Natural killer cell treated with Interleukin-12 subunit alpha and Interleukin-12 subunit beta and Interleukin-15 and Interleukin-18, amount 100 ng/mL, for 72 hours (primary cell): ENCODE results near the gene GRM4. TPM values are rescaled to one million over a fixed set of nuclear protein-coding genes. Genes with fewer than 3 reads are reported as not detected.

Experiments
- ATAC-seq, 2 donors: fragments of 150-1000 bp; cut with Tn5 transposase in 1 of 2; sonication (Bioruptor Pico), chemical (Tn5 transposase) in 1 of 2; 2 replicates each; pipeline ENCODE4 v1.10.0; 2021
- DNase-seq: peaks from one replicate; pipeline ENCODE4 v3.0.0; 2022; ENCODE audit warnings: low spot score
- H3K27ac Mint-ChIP-seq, 2 donors: 1 replicate in 1 of 2; 2 replicates in 1 of 2; pipeline ENCODE4 v1.8.0; 2022; ENCODE audit warnings: mixed read lengths in 2 of 2, mild to moderate bottlenecking in 1 of 2, moderate library complexity in 1 of 2
- H3K27me3 Mint-ChIP-seq, 2 donors: 1 replicate in 1 of 2; 2 replicates in 1 of 2; pipeline ENCODE4 v1.8.0; 2022; ENCODE audit warnings: mixed read lengths in 2 of 2
- H3K36me3 Mint-ChIP-seq: one replicate; pipeline ENCODE4 v1.8.0; 2022; ENCODE audit warnings: mixed read lengths
- H3K4me1 Mint-ChIP-seq, 2 donors: 1 replicate in 1 of 2; 2 replicates in 1 of 2; pipeline ENCODE4 v1.8.0; 2022; ENCODE audit warnings: low read depth in 2 of 2, mixed read lengths in 2 of 2, mild to moderate bottlenecking in 1 of 2
- H3K4me3 Mint-ChIP-seq: one replicate; pipeline ENCODE4 v1.8.0; 2022; ENCODE audit warnings: mixed read lengths
- H3K9me3 Mint-ChIP-seq: 2 replicates; pipeline ENCODE4 v1.8.0; 2022; ENCODE audit warnings: mixed read lengths
- total RNA-seq, 2 donors: library from RNA; stranded (reverse); gene quantifications; one replicate each; pipeline ENCODE4 v1.2.3, GENCODE V29; 2022

Gene GRM4
- total RNA-seq, 2 donors from 2014 or later = not detected

DNA sequence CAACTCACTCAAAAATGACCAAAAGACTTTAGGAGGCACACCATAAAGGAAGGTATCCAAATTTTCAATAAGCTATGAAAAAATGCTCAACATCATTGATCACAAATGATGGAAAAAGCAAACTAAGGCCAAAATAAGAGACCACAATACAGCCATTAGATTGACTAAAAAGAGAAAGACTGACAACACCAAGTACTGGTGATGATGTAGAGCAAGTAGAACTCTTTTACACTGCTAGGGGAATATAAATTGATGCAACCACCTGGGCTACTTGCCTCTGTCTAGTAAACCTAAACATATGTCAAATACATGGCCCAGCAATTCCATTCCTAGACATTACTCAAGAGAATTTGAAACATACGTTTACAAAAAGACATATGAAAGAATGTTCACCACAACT, 148.6 kb downstream of the GRM4 start:
- ATAC-seq (no peak), DNase-seq (no peak)
- peaks cover 5% of the 10 kb centered on the region for H3K36me3 Mint-ChIP-seq
- no peaks in the 10 kb centered on the region for H3K9me3 Mint-ChIP-seq
- H3K27ac Mint-ChIP-seq = no peak overlapping the region
- no peaks in the 10 kb centered on the region for H3K4me1 Mint-ChIP-seq
- peaks cover 37% of the 10 kb centered on the region in 2 donors for H3K27me3 Mint-ChIP-seq
- no peak overlapping the region for H3K4me3 Mint-ChIP-seq

DNA sequence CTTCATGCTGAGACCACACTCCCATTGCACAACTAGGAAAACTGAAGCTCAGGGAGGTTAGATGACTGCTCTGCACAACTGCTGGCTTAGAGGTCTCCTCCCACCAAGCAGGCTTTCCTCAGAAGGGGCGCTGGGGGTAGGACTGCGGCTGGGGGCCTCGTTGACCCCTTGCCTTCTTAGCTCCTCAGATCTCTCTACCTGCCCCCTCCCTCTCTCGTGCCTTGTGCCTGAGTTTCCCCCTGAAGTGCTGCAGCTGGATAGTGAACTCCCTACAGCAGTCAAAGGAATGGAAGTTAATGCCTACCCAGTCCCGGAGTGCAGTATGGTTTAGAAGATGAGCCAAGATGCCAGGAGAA, 149.8 kb downstream of the GRM4 start:
- Mint-ChIP-seq H3K4me3 (no peak overlapping the region), H3K27me3 (peaks cover 37% of the 10 kb centered on the region in 2 donors), H3K36me3 (peaks cover 5% of the 10 kb centered on the region), H3K9me3 (no peaks in the 10 kb centered on the region), H3K27ac (no peak overlapping the region), H3K4me1 (no peaks in the 10 kb centered on the region)
- DNase-seq (peak; percentile 3), ATAC-seq (no peak)

DNA sequence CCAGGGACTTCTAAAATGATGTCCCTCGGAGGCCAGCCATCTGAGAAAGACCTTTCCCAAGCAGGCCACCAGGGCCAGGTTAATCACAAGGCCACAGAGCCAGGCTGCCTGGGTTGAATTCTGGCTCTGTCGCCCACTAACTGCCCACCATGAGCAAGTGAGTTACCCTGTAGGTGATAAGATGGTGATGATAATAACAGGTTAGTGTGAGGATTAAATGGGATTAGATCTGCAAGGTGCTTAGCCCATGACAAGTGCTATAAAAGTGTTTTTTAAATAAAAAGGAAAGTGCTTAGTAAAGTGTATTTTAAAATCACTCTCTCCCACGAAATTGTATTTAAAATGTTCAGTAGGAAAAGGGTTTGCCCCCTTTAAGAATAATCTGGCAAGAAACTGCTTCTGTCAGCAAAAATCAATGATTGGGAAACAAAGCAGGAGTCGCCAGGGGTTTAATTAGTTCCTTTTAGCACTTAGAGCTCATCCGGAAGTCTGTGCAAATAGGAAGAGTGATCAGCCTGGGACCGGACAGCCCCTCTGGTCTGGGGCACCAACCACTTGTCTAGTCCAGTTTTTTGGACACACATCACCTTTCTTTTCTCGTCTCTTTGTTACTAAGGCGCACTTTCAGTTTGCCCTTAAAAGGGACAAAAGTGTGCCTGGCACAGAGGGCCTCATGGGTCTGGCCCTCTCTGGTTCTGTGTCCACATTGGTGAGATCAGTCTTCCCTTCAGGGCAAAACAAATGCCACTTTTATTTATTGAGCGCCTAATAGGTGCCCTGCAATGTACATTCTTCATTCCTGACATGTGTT, 150.4 kb downstream of the GRM4 start:
- ATAC-seq = no peak

DNA sequence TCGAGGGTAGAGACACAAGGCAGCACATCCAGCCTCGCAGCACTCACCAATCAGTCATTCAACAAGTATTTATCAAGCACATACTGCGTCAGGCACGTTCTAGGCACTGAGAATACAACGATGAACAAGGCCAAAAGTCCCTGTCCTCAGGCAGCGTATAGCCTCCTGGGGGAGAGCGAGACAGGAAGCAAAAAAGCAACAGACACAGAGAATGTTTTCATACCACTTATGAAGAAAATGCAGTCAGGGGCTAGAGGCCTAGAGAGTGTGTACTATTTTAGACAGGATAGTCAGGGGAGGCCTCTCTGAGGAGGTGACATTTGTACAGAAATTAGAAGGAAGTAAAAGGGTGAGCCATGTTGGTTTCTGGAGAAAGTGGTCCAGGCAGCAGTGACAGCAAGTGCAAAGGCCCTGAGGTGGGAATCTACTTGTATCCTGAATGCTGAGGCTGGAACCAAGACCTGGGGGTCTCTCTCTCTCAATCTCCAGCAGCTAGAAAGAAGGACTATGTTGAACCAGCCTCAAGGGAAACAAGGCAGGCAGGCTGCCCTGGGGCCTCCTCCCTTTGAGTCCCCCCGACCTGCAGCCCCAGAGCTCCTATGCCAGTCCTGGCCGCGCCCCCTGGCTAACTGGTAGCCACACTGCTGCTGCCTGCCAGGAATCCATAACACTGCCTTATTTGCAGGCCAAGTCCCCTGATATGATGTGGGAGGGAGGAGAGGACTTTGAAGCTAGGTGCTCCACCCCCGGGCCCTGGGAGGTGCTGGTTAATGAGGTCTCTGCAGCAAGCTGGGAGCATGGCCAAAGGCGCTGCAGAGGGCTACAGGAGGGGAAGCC, 151.2 kb downstream of the GRM4 start:
- H3K27ac Mint-ChIP-seq = no peak overlapping the region
- peaks cover 37% of the 10 kb centered on the region in 2 donors for H3K27me3 Mint-ChIP-seq
- DNase-seq (no peak), ATAC-seq (no peak)
- no peak overlapping the region for H3K4me3 Mint-ChIP-seq
- peaks cover 5% of the 10 kb centered on the region for H3K36me3 Mint-ChIP-seq
- H3K4me1 Mint-ChIP-seq = no peaks in the 10 kb centered on the region
- H3K9me3 Mint-ChIP-seq = no peaks in the 10 kb centered on the region

More for the DNA sequence above, 150.4 kb downstream of the GRM4 start:
- H3K27ac Mint-ChIP-seq = no peak overlapping the region
- no peak for DNase-seq
- H3K27me3 Mint-ChIP-seq = peaks cover 37 to 41% of the 10 kb centered on the region in 2 donors
- peaks cover 5% of the 10 kb centered on the region for H3K36me3 Mint-ChIP-seq
- H3K9me3 Mint-ChIP-seq = no peaks in the 10 kb centered on the region
- no peaks in the 10 kb centered on the region for H3K4me1 Mint-ChIP-seq
- no peak overlapping the region for H3K4me3 Mint-ChIP-seq

- Mint-ChIP-seq H3K27ac (no peak overlapping the region), H3K36me3 (peaks cover 5% of the 10 kb centered on the region), H3K27me3 (peaks cover 34 to 36% of the 10 kb centered on the region in 2 donors), H3K9me3 (no peaks in the 10 kb centered on the region), H3K4me3 (no peak overlapping the region), H3K4me1 (no peaks in the 10 kb centered on the region)
- no peak for ATAC-seq
- no peak for DNase-seq
Measured at GRCh38 chr6:33993653-33994471, 152.0 kb downstream of the GRM4 start.

DNA sequence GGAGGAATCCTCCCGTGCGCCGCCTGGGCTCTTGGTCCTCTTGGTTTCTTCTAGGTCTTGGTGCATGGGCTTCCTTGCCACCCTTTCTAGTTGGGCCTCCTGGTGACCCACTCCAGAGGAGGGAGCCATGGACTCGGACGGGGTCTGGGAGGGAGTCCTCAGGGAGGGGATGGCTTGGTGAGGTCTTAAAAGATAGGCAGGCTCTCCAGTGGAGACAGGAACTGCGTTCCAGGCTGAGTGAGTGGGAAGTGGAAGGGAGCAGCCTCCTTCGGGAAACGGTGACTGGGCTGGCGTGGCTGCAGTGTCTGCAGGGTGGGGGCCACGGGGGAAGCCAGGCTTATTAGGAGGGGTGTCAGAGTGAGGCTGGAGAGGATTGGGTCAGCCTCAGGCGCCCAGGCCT, 152.8 kb downstream of the GRM4 start:
- DNase-seq (no peak), ATAC-seq (no peak)
- Mint-ChIP-seq H3K27ac (no peak overlapping the region), H3K9me3 (no peaks in the 10 kb centered on the region), H3K4me1 (no peaks in the 10 kb centered on the region), H3K27me3 (peaks cover 31 to 35% of the 10 kb centered on the region in 2 donors), H3K36me3 (peaks cover 5% of the 10 kb centered on the region), H3K4me3 (no peak overlapping the region)

GRCh38 chr6:33992191-33992590, 153.7 kb downstream of the GRM4 start:
- Mint-ChIP-seq H3K4me3 (no peak overlapping the region), H3K27ac (no peak overlapping the region), H3K9me3 (no peaks in the 10 kb centered on the region), H3K4me1 (no peaks in the 10 kb centered on the region), H3K36me3 (peaks cover 5% of the 10 kb centered on the region), H3K27me3 (peaks cover 30 to 34% of the 10 kb centered on the region in 2 donors)
- ATAC-seq = no peak
- DNase-seq = no peak

GRCh38 chr6:33991610-33992009, 154.3 kb downstream of the GRM4 start:
- H3K27ac Mint-ChIP-seq = no peak overlapping the region

DNA sequence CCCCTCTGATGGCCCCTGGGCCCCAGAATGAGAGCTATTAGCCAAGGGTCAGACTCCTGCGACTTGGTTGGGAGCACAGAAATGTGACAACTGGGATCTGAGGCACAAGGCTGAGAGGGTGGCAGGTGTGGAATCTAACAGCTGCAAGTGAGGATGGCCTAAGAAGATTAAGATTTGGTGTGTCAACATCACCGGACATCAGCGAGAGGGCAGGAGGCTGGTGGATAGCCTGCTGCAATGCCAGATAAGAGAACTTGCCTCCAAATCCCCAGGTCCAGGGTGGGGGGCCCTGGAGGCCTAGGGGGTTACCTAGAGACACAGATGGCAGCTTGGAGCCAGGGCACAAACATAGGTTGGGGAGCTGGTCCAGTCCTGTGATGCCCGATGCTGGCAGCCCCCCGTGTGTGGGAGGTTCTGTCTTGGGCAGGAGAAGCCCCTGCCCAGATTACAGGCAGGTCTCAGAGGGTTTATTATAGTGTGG, 155.8 kb downstream of the GRM4 start:
- no peak for DNase-seq
- Mint-ChIP-seq H3K4me1 (no peaks in the 10 kb centered on the region), H3K4me3 (no peak overlapping the region), H3K27ac (no peak overlapping the region), H3K36me3 (no peaks in the 10 kb centered on the region), H3K27me3 (peaks cover 16 to 25% of the 10 kb centered on the region in 2 donors), H3K9me3 (no peaks in the 10 kb centered on the region)
- ATAC-seq = no peak

More at GRCh38 chr6:33991610-33992009, 154.3 kb downstream of the GRM4 start:
- ATAC-seq = no peak
- DNase-seq = no peak
- H3K9me3 Mint-ChIP-seq = no peaks in the 10 kb centered on the region
- H3K27me3 Mint-ChIP-seq = peaks cover 24 to 29% of the 10 kb centered on the region in 2 donors
- H3K4me3 Mint-ChIP-seq = no peak overlapping the region
- H3K36me3 Mint-ChIP-seq = no peaks in the 10 kb centered on the region
- no peaks in the 10 kb centered on the region for H3K4me1 Mint-ChIP-seq

- Mint-ChIP-seq H3K27me3 (peaks cover 11 to 23% of the 10 kb centered on the region in 2 donors), H3K4me1 (no peaks in the 10 kb centered on the region), H3K36me3 (no peaks in the 10 kb centered on the region), H3K27ac (no peak overlapping the region), H3K4me3 (no peak overlapping the region), H3K9me3 (no peaks in the 10 kb centered on the region)
- ATAC-seq (peak in 1 of 2 donors; percentile 29), DNase-seq (peak; percentile 12)
Measured at GRCh38 chr6:33989016-33989854, 156.7 kb downstream of the GRM4 start.

DNA sequence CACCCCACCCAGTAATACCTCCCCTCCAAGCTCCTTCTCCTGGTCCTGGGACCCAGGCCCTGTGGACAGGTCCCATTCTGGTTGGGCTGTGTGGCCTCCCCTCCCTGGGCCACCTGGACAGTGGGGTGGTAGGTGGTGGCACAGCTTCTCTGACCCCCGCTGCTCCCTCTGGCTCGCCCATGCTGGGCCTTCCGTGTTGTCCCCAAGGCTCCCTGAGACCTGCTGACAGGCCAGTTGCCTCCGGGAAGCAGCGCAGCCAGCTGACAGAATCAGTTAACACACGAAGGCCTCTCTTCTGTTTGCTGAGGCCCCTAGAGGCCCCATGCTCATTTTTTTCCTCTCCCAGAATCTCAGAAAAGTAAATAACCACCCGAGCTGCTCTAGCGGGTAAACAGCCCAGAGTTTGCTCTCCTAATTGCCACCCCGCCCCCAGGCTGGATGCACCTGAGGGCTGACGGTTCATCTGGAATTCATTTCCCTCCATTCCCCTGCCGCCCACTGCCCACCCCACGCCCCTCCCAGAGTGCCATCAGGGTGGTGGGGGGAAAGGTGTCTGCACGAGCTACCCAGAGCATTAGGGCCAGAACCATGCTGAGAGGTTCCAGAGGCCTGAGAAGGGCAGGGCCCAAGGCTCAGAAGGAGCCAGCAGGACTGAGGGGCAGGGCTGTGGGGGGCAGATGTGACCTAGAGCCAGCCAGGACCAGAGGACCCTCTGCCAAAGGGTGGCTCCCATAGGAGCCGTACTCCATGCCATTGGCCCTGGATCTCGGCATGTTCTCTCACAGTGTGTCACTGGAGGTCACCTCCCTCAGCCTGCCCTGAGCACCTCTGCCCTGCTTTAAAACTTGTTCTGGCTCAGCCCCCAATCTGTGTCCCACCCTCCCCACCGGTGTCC, 157.5 kb downstream of the GRM4 start:
- peaks cover 3 to 6% of the 10 kb centered on the region in 2 donors for H3K4me1 Mint-ChIP-seq
- ATAC-seq (peak in 1 of 2 donors; percentile 32), DNase-seq (no peak)
- H3K4me3 Mint-ChIP-seq = no peak overlapping the region
- no peaks in the 10 kb centered on the region for H3K9me3 Mint-ChIP-seq
- no peak overlapping the region for H3K27ac Mint-ChIP-seq
- H3K27me3 Mint-ChIP-seq = peaks cover 7 to 23% of the 10 kb centered on the region in 2 donors
- H3K36me3 Mint-ChIP-seq = no peaks in the 10 kb centered on the region

GRCh38 chr6:33987531-33988021, 158.3 kb downstream of the GRM4 start:
- Mint-ChIP-seq H3K4me3 (no peak overlapping the region), H3K36me3 (no peaks in the 10 kb centered on the region), H3K9me3 (no peaks in the 10 kb centered on the region), H3K27ac (no peak overlapping the region), H3K4me1 (peaks cover 7 to 9% of the 10 kb centered on the region in 2 donors), H3K27me3 (peaks cover under 1 to 20% of the 10 kb centered on the region in 2 donors)
- DNase-seq = peak; percentile 18
- ATAC-seq = no peak
